ENCODE data around the gene RALY.

DNA sequence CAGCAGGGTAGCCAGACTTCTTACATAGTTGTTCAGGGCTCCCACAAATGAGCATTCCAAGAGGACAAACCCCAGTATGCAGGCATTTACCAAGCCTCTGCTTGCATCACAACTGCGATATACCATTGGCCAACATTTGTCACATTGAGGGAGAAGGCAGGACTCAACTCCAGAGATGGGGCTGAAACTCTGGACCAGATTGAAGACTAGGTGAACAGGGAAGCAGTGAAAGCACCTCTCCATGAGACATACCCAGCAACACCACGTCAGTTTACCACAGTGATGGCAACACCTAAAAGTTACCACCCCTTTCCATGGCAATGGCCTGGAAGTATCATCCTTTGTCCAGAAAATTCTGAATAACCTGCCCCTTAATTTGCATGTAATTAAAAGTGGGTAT lies 7.9 kb upstream of the RALY start:
- TF ChIP-seq, protein P1, sequence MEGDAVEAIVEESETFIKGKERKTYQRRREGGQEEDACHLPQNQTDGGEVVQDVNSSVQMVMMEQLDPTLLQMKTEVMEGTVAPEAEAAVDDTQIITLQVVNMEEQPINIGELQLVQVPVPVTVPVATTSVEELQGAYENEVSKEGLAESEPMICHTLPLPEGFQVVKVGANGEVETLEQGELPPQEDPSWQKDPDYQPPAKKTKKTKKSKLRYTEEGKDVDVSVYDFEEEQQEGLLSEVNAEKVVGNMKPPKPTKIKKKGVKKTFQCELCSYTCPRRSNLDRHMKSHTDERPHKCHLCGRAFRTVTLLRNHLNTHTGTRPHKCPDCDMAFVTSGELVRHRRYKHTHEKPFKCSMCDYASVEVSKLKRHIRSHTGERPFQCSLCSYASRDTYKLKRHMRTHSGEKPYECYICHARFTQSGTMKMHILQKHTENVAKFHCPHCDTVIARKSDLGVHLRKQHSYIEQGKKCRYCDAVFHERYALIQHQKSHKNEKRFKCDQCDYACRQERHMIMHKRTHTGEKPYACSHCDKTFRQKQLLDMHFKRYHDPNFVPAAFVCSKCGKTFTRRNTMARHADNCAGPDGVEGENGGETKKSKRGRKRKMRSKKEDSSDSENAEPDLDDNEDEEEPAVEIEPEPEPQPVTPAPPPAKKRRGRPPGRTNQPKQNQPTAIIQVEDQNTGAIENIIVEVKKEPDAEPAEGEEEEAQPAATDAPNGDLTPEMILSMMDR (IDR thresholded peaks at IDR 0.05 in 2 of 3, conservative IDR thresholded peaks at IDR 0.05 in 1 of 3; ENCODE audit: control insufficient read depth in 2 of 3, extremely low read depth in 1 of 3, insufficient read depth in 1 of 3, low read depth in 3 of 3, low read length in 3 of 3) = no peak
- TF ChIP-seq CREB1 (IDR thresholded peaks at IDR 0.05; ENCODE audit: low read depth) = no peak
- TF ChIP-seq JUND (IDR thresholded peaks at IDR 0.05; ENCODE audit: low read depth, low read length) = no peak
- TF ChIP-seq SIN3A (IDR thresholded peaks at IDR 0.05; ENCODE audit: low read depth, low read length) = no peak

All from GM12878 (cell line).